ENCODE data around the gene DOCK6. TPM values are rescaled to one million over a fixed set of nuclear protein-coding genes. Genes with fewer than 3 reads are reported as not detected.

The DOCK6 gene
- total and polyA plus RNA-seq, 2 of the 13 experiments (the other 11 are each of a cell fraction or from before 2014, with no cell fraction given) = 5.4 to 38.1 TPM

DNA sequence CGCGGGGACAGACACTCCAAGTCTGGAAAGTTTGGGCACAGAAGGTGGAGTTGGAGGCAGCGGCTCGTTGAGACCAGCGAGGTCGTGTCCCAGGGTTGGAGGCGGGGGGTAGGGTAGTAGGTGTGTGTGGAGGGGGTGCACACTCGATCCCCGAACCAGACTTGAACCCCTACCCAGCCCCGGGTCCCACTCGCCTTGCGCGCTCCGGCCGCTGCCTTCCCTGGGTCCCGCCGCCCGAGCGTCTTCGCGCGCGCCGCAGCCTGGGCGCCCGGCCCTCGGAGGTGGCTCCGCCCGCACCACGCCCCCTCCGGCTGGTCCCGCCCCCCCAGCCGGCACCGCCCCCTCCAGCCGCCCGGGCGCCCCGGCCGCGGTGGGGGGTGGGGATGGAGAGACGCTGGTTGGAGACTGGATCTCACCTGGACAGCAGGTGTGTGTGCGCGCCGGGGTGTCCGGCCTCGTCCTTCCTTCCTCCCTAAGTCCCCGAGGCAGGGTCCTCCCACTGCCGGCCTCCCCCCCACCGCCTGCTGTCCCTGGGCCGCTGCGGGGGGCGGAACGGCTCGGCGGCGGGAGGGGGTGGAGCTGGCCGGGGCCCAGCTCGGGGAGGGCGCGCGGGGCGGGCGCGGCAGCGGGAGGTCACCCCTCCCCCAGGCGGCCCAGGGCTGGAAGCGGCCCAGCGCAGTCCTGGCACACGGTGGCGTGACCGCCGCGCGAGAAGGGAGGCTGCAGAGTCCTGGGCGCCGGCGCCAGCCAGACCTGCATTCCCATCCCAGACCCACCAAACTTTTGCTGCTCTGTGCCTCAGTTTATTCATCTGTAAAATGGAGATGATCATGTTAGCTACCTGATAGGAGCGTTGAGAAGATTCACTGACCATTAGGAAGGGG lies 64.8 kb downstream of the DOCK6 start, which contains the start of gene KANK2 (continued):
- no peak for TF ChIP-seq ISX (CRISPR knock-in tag; conservative IDR thresholded peaks at IDR 0.05)
- TF ChIP-seq, protein P1, sequence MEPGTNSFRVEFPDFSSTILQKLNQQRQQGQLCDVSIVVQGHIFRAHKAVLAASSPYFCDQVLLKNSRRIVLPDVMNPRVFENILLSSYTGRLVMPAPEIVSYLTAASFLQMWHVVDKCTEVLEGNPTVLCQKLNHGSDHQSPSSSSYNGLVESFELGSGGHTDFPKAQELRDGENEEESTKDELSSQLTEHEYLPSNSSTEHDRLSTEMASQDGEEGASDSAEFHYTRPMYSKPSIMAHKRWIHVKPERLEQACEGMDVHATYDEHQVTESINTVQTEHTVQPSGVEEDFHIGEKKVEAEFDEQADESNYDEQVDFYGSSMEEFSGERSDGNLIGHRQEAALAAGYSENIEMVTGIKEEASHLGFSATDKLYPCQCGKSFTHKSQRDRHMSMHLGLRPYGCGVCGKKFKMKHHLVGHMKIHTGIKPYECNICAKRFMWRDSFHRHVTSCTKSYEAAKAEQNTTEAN (CRISPR knock-in tag; conservative IDR thresholded peaks at IDR 0.05) = no peak
- no peak for TF ChIP-seq JUN (CRISPR knock-in tag; IDR thresholded peaks at IDR 0.05)
- TF ChIP-seq, protein P2, sequence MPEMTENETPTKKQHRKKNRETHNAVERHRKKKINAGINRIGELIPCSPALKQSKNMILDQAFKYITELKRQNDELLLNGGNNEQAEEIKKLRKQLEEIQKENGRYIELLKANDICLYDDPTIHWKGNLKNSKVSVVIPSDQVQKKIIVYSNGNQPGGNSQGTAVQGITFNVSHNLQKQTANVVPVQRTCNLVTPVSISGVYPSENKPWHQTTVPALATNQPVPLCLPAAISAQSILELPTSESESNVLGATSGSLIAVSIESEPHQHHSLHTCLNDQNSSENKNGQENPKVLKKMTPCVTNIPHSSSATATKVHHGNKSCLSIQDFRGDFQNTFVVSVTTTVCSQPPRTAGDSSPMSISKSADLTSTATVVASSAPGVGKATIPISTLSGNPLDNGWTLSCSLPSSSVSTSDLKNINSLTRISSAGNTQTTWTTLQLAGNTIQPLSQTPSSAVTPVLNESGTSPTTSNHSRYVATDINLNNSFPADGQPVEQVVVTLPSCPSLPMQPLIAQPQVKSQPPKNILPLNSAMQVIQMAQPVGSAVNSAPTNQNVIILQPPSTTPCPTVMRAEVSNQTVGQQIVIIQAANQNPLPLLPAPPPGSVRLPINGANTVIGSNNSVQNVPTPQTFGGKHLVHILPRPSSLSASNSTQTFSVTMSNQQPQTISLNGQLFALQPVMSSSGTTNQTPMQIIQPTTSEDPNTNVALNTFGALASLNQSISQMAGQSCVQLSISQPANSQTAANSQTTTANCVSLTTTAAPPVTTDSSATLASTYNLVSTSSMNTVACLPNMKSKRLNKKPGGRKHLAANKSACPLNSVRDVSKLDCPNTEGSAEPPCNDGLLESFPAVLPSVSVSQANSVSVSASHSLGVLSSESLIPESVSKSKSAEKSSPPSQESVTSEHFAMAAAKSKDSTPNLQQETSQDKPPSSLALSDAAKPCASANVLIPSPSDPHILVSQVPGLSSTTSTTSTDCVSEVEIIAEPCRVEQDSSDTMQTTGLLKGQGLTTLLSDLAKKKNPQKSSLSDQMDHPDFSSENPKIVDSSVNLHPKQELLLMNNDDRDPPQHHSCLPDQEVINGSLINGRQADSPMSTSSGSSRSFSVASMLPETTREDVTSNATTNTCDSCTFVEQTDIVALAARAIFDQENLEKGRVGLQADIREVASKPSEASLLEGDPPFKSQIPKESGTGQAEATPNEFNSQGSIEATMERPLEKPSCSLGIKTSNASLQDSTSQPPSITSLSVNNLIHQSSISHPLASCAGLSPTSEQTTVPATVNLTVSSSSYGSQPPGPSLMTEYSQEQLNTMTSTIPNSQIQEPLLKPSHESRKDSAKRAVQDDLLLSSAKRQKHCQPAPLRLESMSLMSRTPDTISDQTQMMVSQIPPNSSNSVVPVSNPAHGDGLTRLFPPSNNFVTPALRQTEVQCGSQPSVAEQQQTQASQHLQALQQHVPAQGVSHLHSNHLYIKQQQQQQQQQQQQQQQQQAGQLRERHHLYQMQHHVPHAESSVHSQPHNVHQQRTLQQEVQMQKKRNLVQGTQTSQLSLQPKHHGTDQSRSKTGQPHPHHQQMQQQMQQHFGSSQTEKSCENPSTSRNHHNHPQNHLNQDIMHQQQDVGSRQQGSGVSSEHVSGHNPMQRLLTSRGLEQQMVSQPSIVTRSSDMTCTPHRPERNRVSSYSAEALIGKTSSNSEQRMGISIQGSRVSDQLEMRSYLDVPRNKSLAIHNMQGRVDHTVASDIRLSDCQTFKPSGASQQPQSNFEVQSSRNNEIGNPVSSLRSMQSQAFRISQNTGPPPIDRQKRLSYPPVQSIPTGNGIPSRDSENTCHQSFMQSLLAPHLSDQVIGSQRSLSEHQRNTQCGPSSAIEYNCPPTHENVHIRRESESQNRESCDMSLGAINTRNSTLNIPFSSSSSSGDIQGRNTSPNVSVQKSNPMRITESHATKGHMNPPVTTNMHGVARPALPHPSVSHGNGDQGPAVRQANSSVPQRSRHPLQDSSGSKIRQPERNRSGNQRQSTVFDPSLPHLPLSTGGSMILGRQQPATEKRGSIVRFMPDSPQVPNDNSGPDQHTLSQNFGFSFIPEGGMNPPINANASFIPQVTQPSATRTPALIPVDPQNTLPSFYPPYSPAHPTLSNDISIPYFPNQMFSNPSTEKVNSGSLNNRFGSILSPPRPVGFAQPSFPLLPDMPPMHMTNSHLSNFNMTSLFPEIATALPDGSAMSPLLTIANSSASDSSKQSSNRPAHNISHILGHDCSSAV (CRISPR knock-in tag; IDR thresholded peaks at IDR 0.05; ENCODE audit: borderline replicate concordance) = no peak
- TF ChIP-seq KLF12 (CRISPR knock-in tag; IDR thresholded peaks at IDR 0.05; ENCODE audit: borderline replicate concordance) = 0 out of 2 replicates have a peak, but pooled peaks have one; percentile 45
- 0 out of 2 replicates have a peak, but pooled peaks have one; percentile 41 for TF ChIP-seq SOX5 (CRISPR knock-in tag; IDR thresholded peaks at IDR 0.05; ENCODE audit: borderline replicate concordance)
- peak; percentile 24; the same call in 1 of the 2 replicates for TF ChIP-seq THAP11 (CRISPR knock-in tag; IDR thresholded peaks at IDR 0.05)
- no peak for TF ChIP-seq ZNF614 (CRISPR knock-in tag; IDR thresholded peaks at IDR 0.05; ENCODE audit: borderline replicate concordance)
- no peak for TF ChIP-seq YEATS2 (CRISPR knock-in tag; IDR thresholded peaks at IDR 0.05; ENCODE audit: borderline replicate concordance)
- TF ChIP-seq SALL2 (CRISPR knock-in tag; IDR thresholded peaks at IDR 0.05) = peak; percentile 72
- TF ChIP-seq, protein P3, sequence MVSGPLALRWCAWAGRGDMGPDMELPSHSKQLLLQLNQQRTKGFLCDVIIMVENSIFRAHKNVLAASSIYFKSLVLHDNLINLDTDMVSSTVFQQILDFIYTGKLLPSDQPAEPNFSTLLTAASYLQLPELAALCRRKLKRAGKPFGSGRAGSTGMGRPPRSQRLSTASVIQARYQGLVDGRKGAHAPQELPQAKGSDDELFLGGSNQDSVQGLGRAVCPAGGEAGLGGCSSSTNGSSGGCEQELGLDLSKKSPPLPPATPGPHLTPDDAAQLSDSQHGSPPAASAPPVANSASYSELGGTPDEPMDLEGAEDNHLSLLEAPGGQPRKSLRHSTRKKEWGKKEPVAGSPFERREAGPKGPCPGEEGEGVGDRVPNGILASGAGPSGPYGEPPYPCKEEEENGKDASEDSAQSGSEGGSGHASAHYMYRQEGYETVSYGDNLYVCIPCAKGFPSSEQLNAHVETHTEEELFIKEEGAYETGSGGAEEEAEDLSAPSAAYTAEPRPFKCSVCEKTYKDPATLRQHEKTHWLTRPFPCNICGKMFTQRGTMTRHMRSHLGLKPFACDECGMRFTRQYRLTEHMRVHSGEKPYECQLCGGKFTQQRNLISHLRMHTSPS (CRISPR knock-in tag; IDR thresholded peaks at IDR 0.05; ENCODE audit: low read depth) = no peak
- TF ChIP-seq, protein P4, sequence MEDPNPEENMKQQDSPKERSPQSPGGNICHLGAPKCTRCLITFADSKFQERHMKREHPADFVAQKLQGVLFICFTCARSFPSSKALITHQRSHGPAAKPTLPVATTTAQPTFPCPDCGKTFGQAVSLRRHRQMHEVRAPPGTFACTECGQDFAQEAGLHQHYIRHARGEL (CRISPR knock-in tag; IDR thresholded peaks at IDR 0.05) = no peak
- no peak for TF ChIP-seq NFRKB (IDR thresholded peaks at IDR 0.05)
- no peak for TF ChIP-seq ZNF292 (CRISPR knock-in tag; IDR thresholded peaks at IDR 0.05; ENCODE audit: borderline replicate concordance, low read depth)
- TF ChIP-seq RXRB (CRISPR knock-in tag; IDR thresholded peaks at IDR 0.05; ENCODE audit: borderline replicate concordance) = no peak
- TF ChIP-seq ZNF44 (CRISPR knock-in tag; IDR thresholded peaks at IDR 0.05) = no peak
- no peak for TF ChIP-seq ARHGAP35 (CRISPR knock-in tag; IDR thresholded peaks at IDR 0.05; ENCODE audit: borderline replicate concordance)

Data from HepG2 (cell line).